DND-41 (cell line): Measurements from ENCODE around the gene EML6.

ENCODE experiments used
- ATAC-seq: fragments of 200-7000 bp; cut with Tn5 transposase; 3 replicates; pipeline ENCODE4 v1.9.1; 2021; ENCODE audit warnings: low read depth; ENCODE audit not compliant: insufficient read depth
- DNase-seq: peaks from one replicate; pipeline ENCODE4 v3.0.0-alpha.2; 2020
- H2AFZ ChIP-seq: 2 replicates; pipeline ENCODE4 v1.6.0; 2012; ENCODE audit warnings: low read depth, low read length
- H3K27ac ChIP-seq: 2 replicates; pipeline ENCODE4 v1.5.1; 2012; ENCODE audit warnings: low read length, inconsistent platforms
- H3K27me3 ChIP-seq: fragments of 200-600 bp; sonication (generic); 2 replicates; pipeline ENCODE4 v1.6.0; 2012; ENCODE audit warnings: low read length, mild to moderate bottlenecking, inconsistent platforms; ENCODE audit not compliant: insufficient read depth, poor library complexity
- H3K36me3 ChIP-seq: 2 replicates; pipeline ENCODE4 v1.5.1; 2012; ENCODE audit warnings: low read length, inconsistent platforms; ENCODE audit not compliant: insufficient read depth
- H3K4me1 ChIP-seq: 2 replicates; pipeline ENCODE4 v1.5.1; 2012; ENCODE audit warnings: mild to moderate bottlenecking, low read length; ENCODE audit not compliant: insufficient read depth
- H3K4me2 ChIP-seq: 2 replicates; pipeline ENCODE4 v1.6.0; 2012; ENCODE audit warnings: mild to moderate bottlenecking, moderate library complexity, low read length, inconsistent platforms; ENCODE audit not compliant: insufficient read depth
- H3K4me3 ChIP-seq, 2 experiments: fragments of 200-600 bp in 1 of 2; shearing (Covaris generic) in 1 of 2; 2 replicates each; pipeline ENCODE4 v1.5.1; 2012 to 2016; ENCODE audit warnings: inconsistent platforms in 2 of 2, low read length in 2 of 2, mild to moderate bottlenecking in 2 of 2, low read depth in 1 of 2, moderate library complexity in 1 of 2
- H3K79me2 ChIP-seq: 2 replicates; pipeline ENCODE4 v1.6.0; 2012; ENCODE audit warnings: low read length, inconsistent platforms; ENCODE audit not compliant: insufficient read depth
- H3K9ac ChIP-seq: 2 replicates; pipeline ENCODE4 v1.6.0; 2012; ENCODE audit warnings: low read depth, mild to moderate bottlenecking, inconsistent platforms, low read length, moderate library complexity
- H3K9me3 ChIP-seq: 2 replicates; pipeline ENCODE4 v1.5.1; 2012; ENCODE audit warnings: low read length, moderate library complexity, mild to moderate bottlenecking, inconsistent platforms; ENCODE audit not compliant: insufficient read depth, severe bottlenecking
- H4K20me1 ChIP-seq: 2 replicates; pipeline ENCODE4 v1.6.0; 2012; ENCODE audit warnings: low read length; ENCODE audit not compliant: insufficient read depth
- CTCF ChIP-seq: IDR thresholded peaks from 2 replicates; pipeline ENCODE4 v1.5.1; 2012; ENCODE audit warnings: borderline replicate concordance, low read length, moderate library complexity, mild to moderate bottlenecking; ENCODE audit not compliant: poor library complexity, severe bottlenecking; ENCODE audit errors: extremely low read depth
- EZH2 ChIP-seq: IDR thresholded peaks from 3 replicates; pipeline ENCODE4 v1.6.1; 2012; ENCODE audit warnings: borderline replicate concordance, low read depth, mild to moderate bottlenecking, moderate library complexity, low read length, inconsistent platforms; ENCODE audit not compliant: severe bottlenecking

EML6 gene

GRCh38 chr2:54975175-54975574, 251.7 kb downstream of the EML6 start:
- Histone ChIP-seq H3K36me3 (peaks cover 88% of the 10 kb centered on the region), H4K20me1 (peaks cover 38% of the 10 kb centered on the region; the same call in 1 of the 2 replicates), H3K9ac (no peak overlapping the region), H3K4me1 (no peaks in the 10 kb centered on the region), H3K4me3 (no peak overlapping the region), H2AFZ (no peak overlapping the region), H3K79me2 (peaks cover 46% of the 10 kb centered on the region), H3K4me2 (no peak overlapping the region), H3K27me3 (no peaks in the 10 kb centered on the region), H3K9me3 (no peaks in the 10 kb centered on the region), H3K27ac (no peak overlapping the region)
- ATAC-seq (no peak), DNase-seq (no peak)
- TF ChIP-seq EZH2: no peak
- TF ChIP-seq CTCF: no peak

GRCh38 chr2:54975598-54976492, 252.4 kb downstream of the EML6 start:
- Histone ChIP-seq H3K27ac (no peak overlapping the region), H3K9me3 (no peaks in the 10 kb centered on the region), H3K79me2 (peaks cover 51% of the 10 kb centered on the region), H3K4me1 (no peaks in the 10 kb centered on the region), H3K9ac (no peak overlapping the region), H3K4me2 (no peak overlapping the region), H3K27me3 (no peaks in the 10 kb centered on the region), H2AFZ (no peak overlapping the region), H3K4me3 (no peak overlapping the region), H4K20me1 (peaks cover 35% of the 10 kb centered on the region; the same call in 1 of the 2 replicates), H3K36me3 (peaks cover 87% of the 10 kb centered on the region)
- ATAC-seq: no peak
- TF ChIP-seq EZH2 (no peak), CTCF (no peak)
- DNase-seq: no peak

- H4K20me1 ChIP-seq: peaks cover 29% of the 10 kb centered on the region; the same call in 1 of the 2 replicates
- H3K4me1 ChIP-seq: no peaks in the 10 kb centered on the region
- TF ChIP-seq CTCF: no peak
- TF ChIP-seq EZH2: no peak
- H2AFZ ChIP-seq: no peak overlapping the region
- H3K79me2 ChIP-seq: peaks cover 61% of the 10 kb centered on the region
- H3K9ac ChIP-seq: no peak overlapping the region
- H3K27ac ChIP-seq: no peak overlapping the region
- no peak overlapping the region for H3K4me3 ChIP-seq
- H3K27me3 ChIP-seq: no peaks in the 10 kb centered on the region
- H3K9me3 ChIP-seq: no peaks in the 10 kb centered on the region
- H3K36me3 ChIP-seq: peaks cover 85% of the 10 kb centered on the region
- H3K4me2 ChIP-seq: no peak overlapping the region
- DNase-seq (no peak), ATAC-seq (no peak)
These were observed 253.7 kb downstream of the EML6 start for GRCh38 chr2:54977149-54977548.
